ENCODE results near the gene SNAP29. TPM values are rescaled to one million over a fixed set of nuclear protein-coding genes. Genes with fewer than 3 reads are reported as not detected.

The SNAP29 gene
- total and polyA plus RNA-seq, 3 donors from 2014 or later, result 41.8 to 127 (median 47.7) TPM

GRCh38 chr22:20916916-20917810 lies 58.4 kb downstream of the SNAP29 start, which contains the start of gene CRKL:
TSS of gene CRKL (plus strand) at chr22:20917407. CDS start at chr22:20917935, 528 bp downstream.
- H3K27me3 ChIP-seq, result no peaks in the 10 kb centered on the region
- H3K27ac ChIP-seq, result peak within 1 kb of the TSS; percentile 99
- no peaks in the 10 kb centered on the region for H3K9me3 ChIP-seq
- intact Hi-C loops (cut with DNase I; ENCODE audit: low total_unique reads), result no loop called here
- WGBS, 2 donors, result 0% methylated on average over 2 to 82 of the region's 92 CpGs
- TF ChIP-seq POLR2A (IDR thresholded peaks at IDR 0.05) (peak; percentile 83), CTCF (IDR thresholded peaks at IDR 0.05) (peak; percentile 88 to 94 (median 89))
- H3K4me3 ChIP-seq, result peak within 1 kb of the TSS; percentile 98 to 99
- H3K4me1 ChIP-seq, result peaks cover 12% of the 10 kb centered on the region
- peak; percentile 98 for DNase-seq
- no peaks in the 10 kb centered on the region for H3K36me3 ChIP-seq (ENCODE audit: low read depth, missing control alignments)

- Histone ChIP-seq H3K4me1 (peaks cover 17% of the 10 kb centered on the region), H3K4me3 (peak overlapping the region; percentile 98 to 99), H3K36me3 (ENCODE audit: low read depth, missing control alignments) (no peaks in the 10 kb centered on the region), H3K27me3 (no peaks in the 10 kb centered on the region), H3K27ac (no peak overlapping the region), H3K9me3 (no peaks in the 10 kb centered on the region)
- TF ChIP-seq POLR2A (IDR thresholded peaks at IDR 0.05) (no peak), CTCF (IDR thresholded peaks at IDR 0.05) (no peak)
- intact Hi-C loops (cut with DNase I; ENCODE audit: low total_unique reads), result no loop called here
- WGBS, 2 donors, result 1 to 2% methylated on average over 14 to 19 of the region's 19 CpGs
- no peak for DNase-seq
Measured at GRCh38 chr22:20918663-20919218, 59.9 kb downstream of the SNAP29 start.

GRCh38 chr22:20919718-20920117 lies 60.9 kb downstream of the SNAP29 start:
- Histone ChIP-seq H3K27ac (no peak overlapping the region), H3K27me3 (no peaks in the 10 kb centered on the region), H3K4me3 (peak overlapping the region in 1 of 2 donors; percentile 99), H3K9me3 (no peaks in the 10 kb centered on the region), H3K4me1 (peaks cover 17% of the 10 kb centered on the region), H3K36me3 (ENCODE audit: low read depth, missing control alignments) (no peaks in the 10 kb centered on the region)
- TF ChIP-seq POLR2A (IDR thresholded peaks at IDR 0.05), result no peak
- TF ChIP-seq CTCF (IDR thresholded peaks at IDR 0.05), result no peak
- intact Hi-C loops (cut with DNase I; ENCODE audit: low total_unique reads), result no loop called here
- 16% methylated on average over 4 of the region's 4 CpGs for WGBS, 2 donors
- no peak for DNase-seq

GRCh38 chr22:20920881-20921203 lies 62.0 kb downstream of the SNAP29 start:
- Histone ChIP-seq H3K27me3 (no peaks in the 10 kb centered on the region), H3K27ac (no peak overlapping the region), H3K9me3 (no peaks in the 10 kb centered on the region), H3K4me3 (no peak overlapping the region), H3K4me1 (peaks cover 17% of the 10 kb centered on the region), H3K36me3 (ENCODE audit: low read depth, missing control alignments) (no peaks in the 10 kb centered on the region)
- intact Hi-C loops (cut with DNase I; ENCODE audit: low total_unique reads), result no loop called here
- WGBS, 2 donors, result 66 to 76% methylated on average over 3 of the region's 3 CpGs
- TF ChIP-seq POLR2A (IDR thresholded peaks at IDR 0.05), result no peak
- TF ChIP-seq CTCF (IDR thresholded peaks at IDR 0.05), result no peak
- no peak for DNase-seq

Measured in testis (tissue), 3 donors.